GM19043 (cell line): ENCODE measurements around the gene LHFPL3.
"Not testable (repeated sequence)": the region's sequence is repeated elsewhere in the genome, so short reads cannot be mapped to it uniquely, and the experiment has no call there.

Experiments used
- ATAC-seq: cut with Tn5 transposase; IDR thresholded peaks from one replicate; pipeline ENCODE4 v1.9.1; 2021; ENCODE audit warnings: low read depth; ENCODE audit not compliant: unreplicated experiment

The LHFPL3 gene

GRCh38 chr7:104661575-104661974, 333.2 kb downstream of the LHFPL3 start:
- ATAC-seq = no peak

- no peak for ATAC-seq
Measured at GRCh38 chr7:104664648-104665047, 336.2 kb downstream of the LHFPL3 start.

- ATAC-seq = no peak
Measured at GRCh38 chr7:104677587-104677986, 349.2 kb downstream of the LHFPL3 start.

DNA sequence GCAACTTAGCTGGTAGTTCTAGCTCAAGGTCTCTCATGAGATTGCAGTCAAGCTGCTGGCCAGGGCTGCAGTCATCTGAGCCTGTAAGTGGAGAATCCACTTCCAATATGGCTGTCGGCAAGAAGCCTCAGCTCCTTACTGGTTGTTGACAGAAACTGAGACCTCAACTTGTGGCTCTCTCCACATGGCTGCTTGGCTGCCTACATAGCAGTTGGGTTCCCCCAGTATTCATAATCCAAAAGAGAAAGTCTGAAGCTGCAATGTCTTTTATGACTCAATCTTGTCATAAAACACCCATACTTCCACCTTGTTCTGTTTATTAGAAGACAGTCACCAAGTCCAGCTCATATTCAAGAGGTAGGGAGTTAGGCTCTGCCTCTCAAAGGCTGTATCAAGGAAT, 350.7 kb downstream of the LHFPL3 start:
- ATAC-seq = no peak

DNA sequence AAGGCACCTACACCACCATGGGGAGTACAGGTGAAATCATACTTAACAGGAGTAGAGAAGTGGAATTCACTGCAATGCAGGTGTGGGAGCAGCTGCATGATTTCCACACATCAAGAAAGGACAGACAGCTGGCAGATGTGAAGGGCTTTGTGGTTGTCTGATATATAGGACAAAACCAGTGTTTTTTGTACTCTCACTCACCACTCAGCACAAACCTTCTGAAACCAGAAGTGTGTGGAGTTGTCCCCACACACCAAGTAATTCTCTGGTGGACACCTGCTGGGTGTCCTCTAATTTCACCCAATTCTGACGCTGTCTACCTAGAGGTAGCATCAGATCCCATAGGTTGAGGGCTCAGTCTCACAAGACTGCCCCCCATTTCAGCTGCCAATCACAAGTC, 357.9 kb downstream of the LHFPL3 start:
- no peak for ATAC-seq

GRCh38 chr7:104694710-104695109, 366.3 kb downstream of the LHFPL3 start:
- ATAC-seq = no peak

DNA sequence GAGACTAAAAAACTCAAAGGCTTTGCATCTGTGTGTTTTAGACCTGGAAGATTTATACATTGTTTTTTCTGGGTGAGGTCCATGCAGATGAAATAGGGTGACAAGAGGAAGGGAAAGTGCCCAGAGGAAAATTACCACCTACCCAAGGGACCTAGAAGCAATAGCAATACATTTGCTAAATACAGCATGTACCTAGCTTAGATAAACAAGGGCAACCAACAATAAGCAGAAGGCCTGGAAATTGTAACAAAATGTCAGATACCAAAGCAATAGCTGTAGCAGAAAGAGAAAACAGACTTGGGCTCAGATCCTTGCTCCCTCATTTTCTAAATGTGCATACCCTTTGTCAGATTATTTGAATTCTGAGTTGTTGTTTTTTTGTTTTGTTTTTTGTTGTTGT, 367.2 kb downstream of the LHFPL3 start:
- no peak for ATAC-seq

DNA sequence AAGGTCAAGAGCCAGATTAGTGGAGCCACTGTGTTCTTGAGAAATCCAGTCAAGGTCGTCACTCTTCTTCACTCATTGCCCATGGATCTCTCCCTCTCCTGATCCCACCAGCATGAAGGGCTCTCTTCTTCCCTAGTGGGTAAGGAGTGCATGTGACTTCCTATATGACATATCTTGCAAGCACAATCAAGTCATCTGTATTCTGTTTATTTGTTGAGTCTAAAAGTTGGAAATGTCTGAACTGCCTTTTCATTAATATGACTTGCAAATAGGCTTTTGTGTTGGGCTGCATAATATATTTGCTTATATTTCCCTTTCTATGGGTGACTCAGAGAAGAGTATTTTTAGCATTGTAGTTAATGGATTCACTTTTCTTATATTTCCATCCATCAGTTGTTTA, 371.9 kb downstream of the LHFPL3 start:
- no peak for ATAC-seq

DNA sequence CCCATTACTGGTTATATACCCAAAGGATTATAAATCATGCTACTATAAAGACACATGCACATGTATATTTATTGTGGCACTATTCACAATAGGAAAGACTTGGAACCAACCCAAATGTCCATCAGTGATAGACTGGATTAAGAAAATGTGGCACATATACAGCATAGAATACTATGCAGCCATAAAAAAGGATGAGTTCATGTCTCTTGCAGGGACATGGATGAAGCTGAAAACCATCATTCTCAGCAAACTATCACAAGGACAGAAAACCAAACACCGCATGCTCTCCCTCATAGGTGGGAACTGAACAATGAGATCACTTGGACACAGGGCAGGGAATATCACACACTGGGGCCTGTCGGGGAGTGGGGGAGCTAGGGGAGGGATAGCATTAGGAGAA, 392.6 kb downstream of the LHFPL3 start:
- not testable (repeated sequence) for ATAC-seq

DNA sequence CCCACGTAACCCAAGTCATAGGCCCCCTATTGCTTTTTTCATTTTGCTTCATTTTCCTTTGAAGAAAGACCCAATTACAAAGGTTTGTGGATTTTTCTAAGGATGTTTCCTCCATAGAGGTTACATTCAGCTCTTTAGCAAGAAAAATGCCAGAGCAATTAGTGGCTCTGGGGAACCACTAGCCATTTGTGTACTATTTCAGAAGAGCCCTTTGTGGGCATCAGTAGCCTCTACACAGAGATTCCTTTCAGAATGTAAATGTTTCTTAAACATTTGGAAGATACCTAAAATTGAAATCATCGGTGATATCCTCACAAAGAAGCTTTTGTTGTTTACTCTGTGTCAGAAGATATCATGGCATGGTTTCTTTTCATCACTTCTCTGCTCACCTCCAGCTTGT, 394.6 kb downstream of the LHFPL3 start:
- ATAC-seq = no peak

DNA sequence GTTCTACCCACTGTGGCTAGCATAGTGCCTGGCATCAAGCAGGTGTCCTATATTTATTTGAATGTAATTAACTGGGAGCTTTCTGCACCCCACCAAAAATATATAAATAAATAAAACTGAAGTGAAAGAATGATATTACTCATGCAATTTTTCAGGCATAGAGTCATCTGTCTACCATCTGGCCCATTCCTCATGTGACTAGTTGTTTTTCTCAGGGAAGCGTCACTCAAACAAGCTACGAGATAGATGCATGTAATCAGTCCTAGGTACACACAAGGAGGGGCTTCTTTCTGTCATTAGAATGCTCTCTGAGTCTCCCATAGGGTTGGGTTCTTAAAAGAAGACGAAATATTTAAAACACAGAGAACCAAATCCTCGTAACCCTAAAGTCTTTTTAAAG, 430.1 kb downstream of the LHFPL3 start:
- no peak for ATAC-seq

DNA sequence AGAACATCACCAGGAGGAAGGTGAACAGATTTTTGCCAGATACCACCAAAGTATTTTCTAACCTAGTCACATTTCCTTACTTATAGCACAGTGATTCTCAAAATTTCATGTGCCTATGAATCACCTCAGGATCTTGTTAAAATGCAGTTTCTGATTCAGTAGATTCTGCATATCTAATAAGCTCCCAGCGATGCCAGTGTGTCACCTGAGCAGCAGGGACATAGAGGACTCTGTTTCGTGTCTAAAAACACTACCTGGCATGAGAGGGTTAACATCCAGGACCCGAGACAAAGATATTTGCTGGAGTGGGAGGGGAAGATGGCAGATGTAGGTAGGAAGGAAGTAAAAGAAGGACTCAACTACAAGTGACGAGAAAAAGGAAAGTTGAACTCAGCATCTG, 433.5 kb downstream of the LHFPL3 start:
- ATAC-seq = no peak

DNA sequence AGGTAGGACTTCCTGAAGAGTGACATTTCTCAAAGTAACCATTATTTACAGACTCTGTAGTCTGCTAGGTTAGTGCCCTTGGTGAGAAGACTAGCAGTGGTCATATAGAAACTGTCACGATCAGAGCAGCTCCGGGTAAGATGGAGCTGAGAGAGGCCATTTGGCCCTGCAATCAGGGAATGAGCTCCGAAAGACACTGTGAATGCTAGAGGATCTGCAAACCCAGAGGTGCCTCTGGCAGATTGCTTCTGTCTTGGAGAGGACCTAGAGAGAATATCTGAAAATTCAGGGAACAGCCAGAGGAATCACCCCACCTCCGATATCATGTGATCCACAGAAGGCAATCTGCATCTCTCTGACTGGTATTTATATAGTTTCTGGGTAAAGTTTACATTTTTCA, 438.7 kb downstream of the LHFPL3 start:
- ATAC-seq = no peak

GRCh38 chr7:104767826-104768536, 439.6 kb downstream of the LHFPL3 start:
- no peak for ATAC-seq

GRCh38 chr7:104772405-104773345, 444.3 kb downstream of the LHFPL3 start:
- ATAC-seq = no peak

DNA sequence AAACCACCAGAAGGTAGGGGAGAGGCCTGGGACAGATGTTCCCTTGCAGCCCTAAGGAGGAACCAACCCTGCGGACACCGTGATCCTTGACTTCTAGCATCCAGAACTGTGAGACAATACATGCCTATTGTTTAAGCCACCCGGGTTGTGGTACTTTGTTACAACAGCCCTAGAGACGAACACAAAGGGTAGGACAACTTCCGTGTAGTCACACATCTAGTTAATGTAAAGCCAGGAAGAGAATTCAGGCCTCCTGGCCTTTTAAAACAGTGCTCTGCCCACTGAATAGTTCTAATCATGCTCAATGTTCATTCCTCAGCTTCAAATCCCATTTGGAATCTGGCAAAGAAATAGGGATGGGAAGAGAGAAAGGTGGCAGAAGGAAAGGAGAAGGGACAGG, 445.4 kb downstream of the LHFPL3 start:
- ATAC-seq = no peak

DNA sequence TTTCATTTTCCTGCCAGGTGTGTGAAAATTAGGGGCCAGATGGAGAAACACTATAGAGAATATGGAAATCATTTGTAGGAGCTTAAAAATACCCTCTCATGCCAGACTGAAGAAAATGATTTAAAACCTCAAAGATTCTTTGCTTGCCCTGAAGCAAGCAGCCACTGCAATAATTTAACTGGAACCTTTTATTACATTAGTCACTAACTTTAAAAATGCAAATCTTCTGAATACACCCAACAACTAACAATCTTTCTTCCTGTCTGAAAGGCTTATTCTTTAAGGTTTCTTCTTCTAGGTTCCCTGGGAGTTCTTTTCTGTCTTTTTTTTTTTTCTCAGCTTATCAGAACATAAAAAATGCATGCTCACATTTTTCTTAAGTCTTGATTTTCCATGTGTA, 447.1 kb downstream of the LHFPL3 start:
- ATAC-seq = no peak

- no peak for ATAC-seq
Measured at GRCh38 chr7:104777301-104777800, 448.9 kb downstream of the LHFPL3 start.

DNA sequence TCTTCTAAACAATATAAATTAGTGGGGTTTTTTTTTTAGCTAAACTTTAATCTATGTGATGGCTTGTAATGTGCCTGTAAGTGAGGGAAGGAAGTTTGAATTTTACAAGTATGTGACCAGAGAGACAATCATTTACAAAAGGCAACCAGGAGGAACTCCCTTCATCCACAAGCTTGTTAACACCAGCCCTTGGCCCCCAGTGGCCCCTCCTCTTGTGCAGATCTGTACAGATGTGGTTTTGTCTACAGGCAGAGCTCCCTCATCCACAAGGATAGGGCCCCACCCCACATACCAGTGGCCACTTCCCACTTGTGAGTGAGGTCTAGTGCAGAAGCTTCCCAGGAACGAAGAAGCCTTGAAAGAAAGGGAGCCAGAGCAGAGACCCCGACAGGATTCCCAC, 451.5 kb downstream of the LHFPL3 start:
- ATAC-seq = no peak

- no peak for ATAC-seq
Measured at GRCh38 chr7:104784686-104785085, 456.3 kb downstream of the LHFPL3 start.

DNA sequence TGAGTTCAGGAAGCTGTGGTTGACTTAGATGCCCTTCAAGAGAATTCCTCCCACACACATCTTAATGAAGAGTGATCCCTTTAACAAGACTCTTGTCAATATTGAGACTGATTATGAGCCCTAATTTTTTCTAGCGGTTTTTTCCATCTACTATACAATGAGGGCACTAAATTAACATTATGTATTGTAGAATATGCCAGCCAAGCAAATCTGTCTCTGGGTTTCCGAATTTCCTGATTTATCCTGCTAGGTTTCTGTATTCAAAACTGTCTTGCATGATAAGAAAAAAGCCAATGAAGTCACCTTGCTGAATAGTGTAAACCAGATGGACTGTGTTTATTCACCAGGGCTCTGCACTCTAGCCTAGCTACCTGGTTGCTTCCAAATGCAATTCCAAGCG, 461.4 kb downstream of the LHFPL3 start:
- ATAC-seq = no peak

- ATAC-seq = no peak
Measured at GRCh38 chr7:104790440-104790839, 462.0 kb downstream of the LHFPL3 start.
